H1 (cell line): ENCODE results near the gene KCNH1. TPM values are rescaled to one million over a fixed set of nuclear protein-coding genes. Genes with fewer than 3 reads are reported as not detected.

Experiments used
- BACH1 ChIP-seq: IDR thresholded peaks from 2 replicates; pipeline ENCODE4 v1.6.1; 2012; ENCODE audit warnings: low read length, improper control_type of control experiment
- EGR1 ChIP-seq: IDR thresholded peaks from 2 replicates; pipeline ENCODE4 v1.6.1; 2011; ENCODE audit warnings: low read depth, low read length, borderline replicate concordance
- polyA plus RNA-seq, 7 experiments: library from polyadenylated mRNA; depleted of rRNA in 3 of 7; stranded (reverse) in 5 of 7; unstranded in 2 of 7; fragments of >200 nt in 5 of 7; fragments of 200-250 nt in 2 of 7; gene quantifications; 1 replicate in 5 of 7; 2 replicates in 1 of 7; 4 replicates in 1 of 7; pipeline versions ENCODE4 v1.2.1 to v1.2.3, GENCODE V29; 2011 to 2013; ENCODE audit warnings: missing spikeins in 2 of 7, mixed read lengths in 2 of 7
- total RNA-seq: library from RNA; stranded (reverse); fragmentation: NEBNext Ultra II Directional; extraction: Animal tissue kit (Norgen Biotek cat#: 25700); gene quantifications from 2 replicates; pipeline ENCODE4 v1.2.1, GENCODE V29; 2021
- TF ChIP-seq, protein P1 (sequence below): fragments of 300-600 bp; sonication (generic); IDR thresholded peaks from 2 replicates; pipeline ENCODE4 v1.7.1; 2012; ENCODE audit warnings: low read length, moderate library complexity, mild to moderate bottlenecking, inconsistent platforms; ENCODE audit not compliant: insufficient replicate concordance

The KCNH1 gene
- total and polyA plus RNA-seq, 2 of the 8 experiments (the other 6 are each of a cell fraction or from before 2014, with no cell fraction given): 0.27 to 0.34 TPM

DNA sequence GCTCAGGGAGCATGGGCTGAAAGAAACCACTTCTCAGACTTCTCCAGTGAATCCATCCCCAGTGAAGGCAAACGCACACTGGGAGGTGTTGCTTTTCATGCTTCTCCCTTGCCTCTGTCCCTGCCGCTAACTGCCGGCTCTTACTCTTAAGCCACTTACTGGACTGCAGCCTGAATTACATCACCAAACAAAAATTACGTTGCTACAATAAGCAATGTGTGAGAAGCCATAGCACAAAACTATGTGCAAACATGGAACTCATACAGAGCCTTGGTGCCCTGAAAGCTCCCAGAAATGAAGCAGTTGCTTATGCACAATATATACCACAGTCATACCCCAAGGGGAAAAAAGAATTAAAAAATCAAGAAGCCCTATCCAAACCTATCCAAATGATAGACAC lies 375.2 kb downstream of the KCNH1 start (continued):
- TF ChIP-seq, protein P1, sequence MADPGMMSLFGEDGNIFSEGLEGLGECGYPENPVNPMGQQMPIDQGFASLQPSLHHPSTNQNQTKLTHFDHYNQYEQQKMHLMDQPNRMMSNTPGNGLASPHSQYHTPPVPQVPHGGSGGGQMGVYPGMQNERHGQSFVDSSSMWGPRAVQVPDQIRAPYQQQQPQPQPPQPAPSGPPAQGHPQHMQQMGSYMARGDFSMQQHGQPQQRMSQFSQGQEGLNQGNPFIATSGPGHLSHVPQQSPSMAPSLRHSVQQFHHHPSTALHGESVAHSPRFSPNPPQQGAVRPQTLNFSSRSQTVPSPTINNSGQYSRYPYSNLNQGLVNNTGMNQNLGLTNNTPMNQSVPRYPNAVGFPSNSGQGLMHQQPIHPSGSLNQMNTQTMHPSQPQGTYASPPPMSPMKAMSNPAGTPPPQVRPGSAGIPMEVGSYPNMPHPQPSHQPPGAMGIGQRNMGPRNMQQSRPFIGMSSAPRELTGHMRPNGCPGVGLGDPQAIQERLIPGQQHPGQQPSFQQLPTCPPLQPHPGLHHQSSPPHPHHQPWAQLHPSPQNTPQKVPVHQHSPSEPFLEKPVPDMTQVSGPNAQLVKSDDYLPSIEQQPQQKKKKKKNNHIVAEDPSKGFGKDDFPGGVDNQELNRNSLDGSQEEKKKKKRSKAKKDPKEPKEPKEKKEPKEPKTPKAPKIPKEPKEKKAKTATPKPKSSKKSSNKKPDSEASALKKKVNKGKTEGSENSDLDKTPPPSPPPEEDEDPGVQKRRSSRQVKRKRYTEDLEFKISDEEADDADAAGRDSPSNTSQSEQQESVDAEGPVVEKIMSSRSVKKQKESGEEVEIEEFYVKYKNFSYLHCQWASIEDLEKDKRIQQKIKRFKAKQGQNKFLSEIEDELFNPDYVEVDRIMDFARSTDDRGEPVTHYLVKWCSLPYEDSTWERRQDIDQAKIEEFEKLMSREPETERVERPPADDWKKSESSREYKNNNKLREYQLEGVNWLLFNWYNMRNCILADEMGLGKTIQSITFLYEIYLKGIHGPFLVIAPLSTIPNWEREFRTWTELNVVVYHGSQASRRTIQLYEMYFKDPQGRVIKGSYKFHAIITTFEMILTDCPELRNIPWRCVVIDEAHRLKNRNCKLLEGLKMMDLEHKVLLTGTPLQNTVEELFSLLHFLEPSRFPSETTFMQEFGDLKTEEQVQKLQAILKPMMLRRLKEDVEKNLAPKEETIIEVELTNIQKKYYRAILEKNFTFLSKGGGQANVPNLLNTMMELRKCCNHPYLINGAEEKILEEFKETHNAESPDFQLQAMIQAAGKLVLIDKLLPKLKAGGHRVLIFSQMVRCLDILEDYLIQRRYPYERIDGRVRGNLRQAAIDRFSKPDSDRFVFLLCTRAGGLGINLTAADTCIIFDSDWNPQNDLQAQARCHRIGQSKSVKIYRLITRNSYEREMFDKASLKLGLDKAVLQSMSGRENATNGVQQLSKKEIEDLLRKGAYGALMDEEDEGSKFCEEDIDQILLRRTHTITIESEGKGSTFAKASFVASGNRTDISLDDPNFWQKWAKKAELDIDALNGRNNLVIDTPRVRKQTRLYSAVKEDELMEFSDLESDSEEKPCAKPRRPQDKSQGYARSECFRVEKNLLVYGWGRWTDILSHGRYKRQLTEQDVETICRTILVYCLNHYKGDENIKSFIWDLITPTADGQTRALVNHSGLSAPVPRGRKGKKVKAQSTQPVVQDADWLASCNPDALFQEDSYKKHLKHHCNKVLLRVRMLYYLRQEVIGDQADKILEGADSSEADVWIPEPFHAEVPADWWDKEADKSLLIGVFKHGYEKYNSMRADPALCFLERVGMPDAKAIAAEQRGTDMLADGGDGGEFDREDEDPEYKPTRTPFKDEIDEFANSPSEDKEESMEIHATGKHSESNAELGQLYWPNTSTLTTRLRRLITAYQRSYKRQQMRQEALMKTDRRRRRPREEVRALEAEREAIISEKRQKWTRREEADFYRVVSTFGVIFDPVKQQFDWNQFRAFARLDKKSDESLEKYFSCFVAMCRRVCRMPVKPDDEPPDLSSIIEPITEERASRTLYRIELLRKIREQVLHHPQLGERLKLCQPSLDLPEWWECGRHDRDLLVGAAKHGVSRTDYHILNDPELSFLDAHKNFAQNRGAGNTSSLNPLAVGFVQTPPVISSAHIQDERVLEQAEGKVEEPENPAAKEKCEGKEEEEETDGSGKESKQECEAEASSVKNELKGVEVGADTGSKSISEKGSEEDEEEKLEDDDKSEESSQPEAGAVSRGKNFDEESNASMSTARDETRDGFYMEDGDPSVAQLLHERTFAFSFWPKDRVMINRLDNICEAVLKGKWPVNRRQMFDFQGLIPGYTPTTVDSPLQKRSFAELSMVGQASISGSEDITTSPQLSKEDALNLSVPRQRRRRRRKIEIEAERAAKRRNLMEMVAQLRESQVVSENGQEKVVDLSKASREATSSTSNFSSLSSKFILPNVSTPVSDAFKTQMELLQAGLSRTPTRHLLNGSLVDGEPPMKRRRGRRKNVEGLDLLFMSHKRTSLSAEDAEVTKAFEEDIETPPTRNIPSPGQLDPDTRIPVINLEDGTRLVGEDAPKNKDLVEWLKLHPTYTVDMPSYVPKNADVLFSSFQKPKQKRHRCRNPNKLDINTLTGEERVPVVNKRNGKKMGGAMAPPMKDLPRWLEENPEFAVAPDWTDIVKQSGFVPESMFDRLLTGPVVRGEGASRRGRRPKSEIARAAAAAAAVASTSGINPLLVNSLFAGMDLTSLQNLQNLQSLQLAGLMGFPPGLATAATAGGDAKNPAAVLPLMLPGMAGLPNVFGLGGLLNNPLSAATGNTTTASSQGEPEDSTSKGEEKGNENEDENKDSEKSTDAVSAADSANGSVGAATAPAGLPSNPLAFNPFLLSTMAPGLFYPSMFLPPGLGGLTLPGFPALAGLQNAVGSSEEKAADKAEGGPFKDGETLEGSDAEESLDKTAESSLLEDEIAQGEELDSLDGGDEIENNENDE: no peak
- no peak for TF ChIP-seq EGR1
- TF ChIP-seq BACH1: no peak
